Measurements from ENCODE around the gene LEP.

Gene LEP

DNA sequence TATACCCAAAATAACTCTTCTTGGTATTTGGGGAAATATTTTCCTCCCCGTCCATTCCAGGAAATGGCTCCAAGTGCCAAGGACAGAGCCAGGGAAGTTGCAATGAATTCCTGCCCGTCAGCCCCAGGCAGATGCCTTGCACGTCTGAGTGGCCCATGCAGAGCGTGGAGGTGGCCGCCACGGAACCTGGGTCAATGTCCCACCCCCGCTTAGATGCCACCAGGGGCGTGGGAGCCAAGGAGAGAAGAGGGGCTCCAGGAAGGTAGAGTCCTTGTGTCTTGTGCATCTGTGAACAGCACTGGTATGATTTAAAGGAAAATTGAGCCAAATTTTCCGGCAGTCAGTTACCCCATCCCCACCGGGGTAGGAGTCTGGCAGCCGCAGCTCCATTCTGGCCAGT lies 1.6 kb downstream of the LEP start:
- Histone ChIP-seq H3K27ac (ENCODE audit: low read depth, low read length) (peak overlapping the region; percentile 61), H3K36me3 (ENCODE audit: control insufficient read depth in 5 of 5, insufficient read depth in 5 of 5, low read length in 5 of 5) (no peaks in the 10 kb centered on the region), H3K27me3 (ENCODE audit: control insufficient read depth in 5 of 5, insufficient read depth in 4 of 5, low read length in 5 of 5) (peaks cover 0 to 9% (median 3%) of the 10 kb centered on the region in 5 donors), H3K4me1 (ENCODE audit: control insufficient read depth in 5 of 5, insufficient read depth in 5 of 5, low read length in 5 of 5) (peaks cover 0 to 63% (median 53%) of the 10 kb centered on the region in 5 donors), H3K9me3 (ENCODE audit: control insufficient read depth in 5 of 5, low read length in 5 of 5) (peaks cover 0 to 16% (median 11%) of the 10 kb centered on the region in 5 donors), H3K4me3 (ENCODE audit: low read depth in 1 of 5, low read length in 5 of 5) (peak overlapping the region; percentile 66 to 90 (median 75)), H3K9ac (ENCODE audit: low read length in 5 of 5) (peak overlapping the region in 3 of 5 donors; percentile 20 to 79 (median 58))

DNA sequence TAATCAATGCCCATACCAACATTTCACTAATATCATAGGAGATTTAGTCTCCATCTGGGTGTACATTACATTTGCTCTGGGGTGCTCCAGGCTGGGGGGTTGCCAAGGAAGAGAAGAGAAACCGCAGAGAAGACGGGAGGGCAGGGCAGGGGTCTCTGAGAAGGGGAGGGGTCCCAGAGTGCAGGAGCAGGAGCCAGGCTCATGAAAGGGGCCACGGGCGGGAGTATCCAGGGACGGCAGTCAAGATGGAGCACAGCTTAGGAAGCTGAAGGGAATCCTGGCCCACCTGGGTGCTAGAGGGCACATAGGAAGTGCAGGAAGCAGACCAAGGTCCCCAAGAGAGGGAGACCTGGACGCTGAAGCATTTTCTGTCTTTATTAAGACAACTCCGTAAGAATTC lies 2.2 kb downstream of the LEP start:
- Histone ChIP-seq H3K9ac (ENCODE audit: low read length in 5 of 5) (peak overlapping the region in 2 of 5 donors; percentile 43 to 52), H3K27me3 (ENCODE audit: control insufficient read depth in 5 of 5, insufficient read depth in 4 of 5, low read length in 5 of 5) (peaks cover 0 to 9% (median 3%) of the 10 kb centered on the region in 5 donors), H3K27ac (ENCODE audit: low read depth, low read length) (peak overlapping the region; percentile 61), H3K4me3 (ENCODE audit: low read depth in 1 of 5, low read length in 5 of 5) (peak overlapping the region; percentile 66 to 90 (median 75)), H3K9me3 (ENCODE audit: control insufficient read depth in 5 of 5, low read length in 5 of 5) (peaks cover 0 to 16% (median 6%) of the 10 kb centered on the region in 5 donors), H3K36me3 (ENCODE audit: control insufficient read depth in 5 of 5, insufficient read depth in 5 of 5, low read length in 5 of 5) (no peaks in the 10 kb centered on the region), H3K4me1 (ENCODE audit: control insufficient read depth in 5 of 5, insufficient read depth in 5 of 5, low read length in 5 of 5) (peaks cover 0 to 64% (median 53%) of the 10 kb centered on the region in 5 donors)

DNA sequence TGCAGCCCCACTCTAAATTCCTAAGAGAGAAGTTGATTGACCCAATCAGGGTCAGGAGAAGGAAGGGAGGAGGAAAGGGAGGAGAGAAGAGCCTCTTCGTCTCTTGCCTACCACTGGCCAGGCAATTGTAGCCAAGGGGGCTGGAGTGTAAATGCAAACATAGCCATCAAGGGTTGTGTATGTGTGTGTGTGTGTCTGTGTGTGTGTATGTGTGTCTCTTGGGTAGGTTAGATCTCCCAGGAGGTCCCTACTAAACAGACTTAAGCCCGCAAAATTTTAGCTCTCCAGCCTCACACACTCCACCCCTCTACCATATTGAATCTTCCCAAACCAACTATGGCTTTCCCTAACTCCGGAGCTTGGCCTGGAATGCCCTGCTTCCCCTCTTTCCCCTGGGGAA lies 3.8 kb downstream of the LEP start:
- H3K27me3 ChIP-seq (ENCODE audit: control insufficient read depth in 5 of 5, insufficient read depth in 4 of 5, low read length in 5 of 5) = peaks cover 0 to 9% (median 3%) of the 10 kb centered on the region in 5 donors
- peaks cover 0 to 77% (median 62%) of the 10 kb centered on the region in 5 donors for H3K4me1 ChIP-seq (ENCODE audit: control insufficient read depth in 5 of 5, insufficient read depth in 5 of 5, low read length in 5 of 5)
- peak overlapping the region in 3 of 5 donors; percentile 52 to 69 (median 56) for H3K4me3 ChIP-seq (ENCODE audit: low read depth in 1 of 5, low read length in 5 of 5)
- H3K36me3 ChIP-seq (ENCODE audit: control insufficient read depth in 5 of 5, insufficient read depth in 5 of 5, low read length in 5 of 5) = peaks cover 0 to 7% (median 0%) of the 10 kb centered on the region in 5 donors
- H3K27ac ChIP-seq (ENCODE audit: low read depth, low read length) = peak overlapping the region; percentile 61
- H3K9ac ChIP-seq (ENCODE audit: low read length in 5 of 5) = peak overlapping the region in 1 of 5 donors; percentile 52
- H3K9me3 ChIP-seq (ENCODE audit: control insufficient read depth in 5 of 5, low read length in 5 of 5) = peaks cover 0 to 6% (median 6%) of the 10 kb centered on the region in 5 donors

DNA sequence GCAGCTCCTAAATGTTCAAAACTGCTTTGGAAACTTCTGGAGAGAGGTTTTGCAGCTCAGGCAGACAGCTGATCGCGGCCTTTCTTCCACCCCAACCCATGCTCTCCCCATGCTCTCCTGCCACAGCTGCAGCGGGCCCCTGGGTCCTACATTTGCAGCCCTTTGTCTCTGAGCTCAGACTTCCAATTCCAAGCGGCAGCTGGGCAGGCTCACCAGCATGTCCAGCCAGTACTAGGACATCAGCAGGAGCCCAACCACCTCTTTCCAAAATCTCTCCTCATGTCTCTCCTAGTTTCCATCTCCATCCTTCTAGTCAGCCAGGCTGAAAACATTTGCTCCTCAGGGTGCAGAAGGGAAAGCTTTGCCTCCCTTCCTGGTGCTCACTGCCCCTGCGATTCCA lies 6.0 kb downstream of the LEP start:
- peaks cover 0 to 14% (median 11%) of the 10 kb centered on the region in 5 donors for H3K36me3 ChIP-seq (ENCODE audit: control insufficient read depth in 5 of 5, insufficient read depth in 5 of 5, low read length in 5 of 5)
- H3K4me3 ChIP-seq (ENCODE audit: low read depth in 1 of 5, low read length in 5 of 5) = no peak overlapping the region
- H3K9ac ChIP-seq (ENCODE audit: low read length in 5 of 5) = no peak overlapping the region
- peak overlapping the region; percentile 34 for H3K27ac ChIP-seq (ENCODE audit: low read depth, low read length)
- no peaks in the 10 kb centered on the region for H3K9me3 ChIP-seq (ENCODE audit: control insufficient read depth in 5 of 5, low read length in 5 of 5)
- H3K4me1 ChIP-seq (ENCODE audit: control insufficient read depth in 5 of 5, insufficient read depth in 5 of 5, low read length in 5 of 5) = peaks cover 0 to 69% (median 46%) of the 10 kb centered on the region in 5 donors
- peaks cover 0 to 3% (median 0%) of the 10 kb centered on the region in 5 donors for H3K27me3 ChIP-seq (ENCODE audit: control insufficient read depth in 5 of 5, insufficient read depth in 4 of 5, low read length in 5 of 5)

DNA sequence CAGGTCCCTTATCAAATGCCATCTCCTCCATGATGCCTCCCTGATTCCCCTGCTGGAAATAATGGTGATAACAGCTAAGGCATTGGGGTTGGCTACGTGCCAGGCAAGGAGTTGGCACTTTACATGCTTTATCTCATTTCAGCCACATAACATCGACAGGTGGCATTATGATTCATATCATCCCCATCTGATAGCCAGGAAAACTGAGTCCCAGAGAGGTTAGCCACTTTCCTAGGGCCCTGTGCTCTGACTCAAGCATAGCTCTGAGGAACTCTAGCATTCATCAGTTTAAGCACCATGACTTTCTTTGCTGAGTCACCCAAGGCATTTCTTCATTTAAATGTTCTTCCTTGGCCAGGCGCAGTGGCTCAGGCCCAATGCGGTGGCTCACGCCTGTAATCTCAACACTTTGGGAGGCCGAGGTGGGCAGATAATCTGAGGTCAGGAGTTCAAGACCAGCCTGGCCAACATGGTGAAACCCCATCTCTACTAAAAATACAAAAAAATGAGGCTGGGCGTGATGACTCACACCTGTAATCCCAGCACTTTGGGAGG lies 6.6 kb downstream of the LEP start:
- Histone ChIP-seq H3K27ac (ENCODE audit: low read depth, low read length) (peak overlapping the region; percentile 34), H3K27me3 (ENCODE audit: control insufficient read depth in 5 of 5, insufficient read depth in 4 of 5, low read length in 5 of 5) (peaks cover 0 to 3% (median 0%) of the 10 kb centered on the region in 5 donors), H3K4me3 (ENCODE audit: low read depth in 1 of 5, low read length in 5 of 5) (no peak overlapping the region), H3K4me1 (ENCODE audit: control insufficient read depth in 5 of 5, insufficient read depth in 5 of 5, low read length in 5 of 5) (peaks cover 0 to 66% (median 42%) of the 10 kb centered on the region in 5 donors), H3K9ac (ENCODE audit: low read length in 5 of 5) (no peak overlapping the region), H3K9me3 (ENCODE audit: control insufficient read depth in 5 of 5, low read length in 5 of 5) (no peaks in the 10 kb centered on the region), H3K36me3 (ENCODE audit: control insufficient read depth in 5 of 5, insufficient read depth in 5 of 5, low read length in 5 of 5) (peaks cover 0 to 19% (median 12%) of the 10 kb centered on the region in 5 donors)

DNA sequence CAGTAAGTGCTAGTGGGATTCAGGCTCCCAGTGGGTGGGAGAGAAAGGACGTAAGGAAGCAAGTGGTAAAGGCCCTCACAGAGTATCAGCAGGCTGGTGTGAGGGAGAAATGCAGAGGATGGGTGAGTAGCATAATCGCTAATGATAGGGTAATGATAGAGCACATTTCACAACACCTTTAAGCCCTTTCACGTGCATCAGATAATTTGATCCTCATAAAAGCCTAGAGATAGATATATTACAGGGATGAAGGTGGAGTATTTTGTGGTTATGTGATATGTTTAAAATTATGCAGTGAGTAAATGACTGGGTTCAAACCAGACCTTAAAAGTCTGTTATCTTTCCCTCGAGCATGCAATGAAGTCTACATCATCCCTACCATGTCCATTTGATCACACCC lies 10.3 kb downstream of the LEP start:
- H3K9me3 ChIP-seq (ENCODE audit: control insufficient read depth in 5 of 5, low read length in 5 of 5) = no peaks in the 10 kb centered on the region

DNA sequence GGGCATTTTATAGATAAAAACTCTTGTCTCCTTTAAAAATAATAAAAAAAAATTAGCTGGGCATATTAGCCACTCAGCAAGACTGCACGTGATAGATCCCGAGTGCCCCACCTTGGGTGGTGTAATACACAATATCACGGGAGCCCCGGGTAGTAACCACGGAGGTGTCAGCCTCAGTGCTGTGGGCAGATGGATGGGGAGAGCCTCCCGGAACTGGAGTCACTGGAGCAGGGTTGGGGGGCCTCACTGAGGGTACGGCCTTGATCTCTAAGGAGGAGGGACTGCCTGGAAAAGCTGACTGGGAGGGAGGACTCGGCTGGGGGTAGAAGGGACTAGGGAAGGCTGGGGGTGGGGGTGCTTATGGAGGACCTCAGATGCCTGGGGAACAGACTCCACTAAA lies 12.6 kb downstream of the LEP start:
- Histone ChIP-seq H3K27me3 (ENCODE audit: control insufficient read depth in 5 of 5, insufficient read depth in 4 of 5, low read length in 5 of 5) (no peaks in the 10 kb centered on the region), H3K9me3 (ENCODE audit: control insufficient read depth in 5 of 5, low read length in 5 of 5) (no peaks in the 10 kb centered on the region), H3K36me3 (ENCODE audit: control insufficient read depth in 5 of 5, insufficient read depth in 5 of 5, low read length in 5 of 5) (peaks cover 6 to 45% (median 28%) of the 10 kb centered on the region in 5 donors), H3K27ac (ENCODE audit: low read depth, low read length) (peak overlapping the region; percentile 39), H3K4me3 (ENCODE audit: low read depth in 1 of 5, low read length in 5 of 5) (no peak overlapping the region), H3K9ac (ENCODE audit: low read length in 5 of 5) (no peak overlapping the region), H3K4me1 (ENCODE audit: control insufficient read depth in 5 of 5, insufficient read depth in 5 of 5, low read length in 5 of 5) (peaks cover 0 to 69% (median 12%) of the 10 kb centered on the region in 5 donors)

More for the DNA sequence above, 10.3 kb downstream of the LEP start:
- Histone ChIP-seq H3K4me3 (ENCODE audit: low read depth in 1 of 5, low read length in 5 of 5) (no peak overlapping the region), H3K27ac (ENCODE audit: low read depth, low read length) (no peak overlapping the region), H3K4me1 (ENCODE audit: control insufficient read depth in 5 of 5, insufficient read depth in 5 of 5, low read length in 5 of 5) (peaks cover 0 to 66% (median 17%) of the 10 kb centered on the region in 5 donors), H3K27me3 (ENCODE audit: control insufficient read depth in 5 of 5, insufficient read depth in 4 of 5, low read length in 5 of 5) (no peaks in the 10 kb centered on the region), H3K36me3 (ENCODE audit: control insufficient read depth in 5 of 5, insufficient read depth in 5 of 5, low read length in 5 of 5) (peaks cover 6 to 46% (median 28%) of the 10 kb centered on the region in 5 donors), H3K9ac (ENCODE audit: low read length in 5 of 5) (no peak overlapping the region)

DNA sequence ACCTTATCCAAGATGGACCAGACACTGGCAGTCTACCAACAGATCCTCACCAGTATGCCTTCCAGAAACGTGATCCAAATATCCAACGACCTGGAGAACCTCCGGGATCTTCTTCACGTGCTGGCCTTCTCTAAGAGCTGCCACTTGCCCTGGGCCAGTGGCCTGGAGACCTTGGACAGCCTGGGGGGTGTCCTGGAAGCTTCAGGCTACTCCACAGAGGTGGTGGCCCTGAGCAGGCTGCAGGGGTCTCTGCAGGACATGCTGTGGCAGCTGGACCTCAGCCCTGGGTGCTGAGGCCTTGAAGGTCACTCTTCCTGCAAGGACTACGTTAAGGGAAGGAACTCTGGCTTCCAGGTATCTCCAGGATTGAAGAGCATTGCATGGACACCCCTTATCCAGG lies 13.4 kb downstream of the LEP start:
- peaks cover 0 to 66% (median 12%) of the 10 kb centered on the region in 5 donors for H3K4me1 ChIP-seq (ENCODE audit: control insufficient read depth in 5 of 5, insufficient read depth in 5 of 5, low read length in 5 of 5)
- no peak overlapping the region for H3K4me3 ChIP-seq (ENCODE audit: low read depth in 1 of 5, low read length in 5 of 5)
- no peaks in the 10 kb centered on the region for H3K9me3 ChIP-seq (ENCODE audit: control insufficient read depth in 5 of 5, low read length in 5 of 5)
- H3K36me3 ChIP-seq (ENCODE audit: control insufficient read depth in 5 of 5, insufficient read depth in 5 of 5, low read length in 5 of 5) = peaks cover 6 to 39% (median 28%) of the 10 kb centered on the region in 5 donors
- no peak overlapping the region for H3K9ac ChIP-seq (ENCODE audit: low read length in 5 of 5)
- H3K27me3 ChIP-seq (ENCODE audit: control insufficient read depth in 5 of 5, insufficient read depth in 4 of 5, low read length in 5 of 5) = no peaks in the 10 kb centered on the region
- H3K27ac ChIP-seq (ENCODE audit: low read depth, low read length) = peak overlapping the region; percentile 14

DNA sequence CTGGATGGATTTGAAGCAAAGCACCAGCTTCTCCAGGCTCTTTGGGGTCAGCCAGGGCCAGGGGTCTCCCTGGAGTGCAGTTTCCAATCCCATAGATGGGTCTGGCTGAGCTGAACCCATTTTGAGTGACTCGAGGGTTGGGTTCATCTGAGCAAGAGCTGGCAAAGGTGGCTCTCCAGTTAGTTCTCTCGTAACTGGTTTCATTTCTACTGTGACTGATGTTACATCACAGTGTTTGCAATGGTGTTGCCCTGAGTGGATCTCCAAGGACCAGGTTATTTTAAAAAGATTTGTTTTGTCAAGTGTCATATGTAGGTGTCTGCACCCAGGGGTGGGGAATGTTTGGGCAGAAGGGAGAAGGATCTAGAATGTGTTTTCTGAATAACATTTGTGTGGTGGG lies 14.2 kb downstream of the LEP start:
- H3K27ac ChIP-seq (ENCODE audit: low read depth, low read length) = no peak overlapping the region
- H3K27me3 ChIP-seq (ENCODE audit: control insufficient read depth in 5 of 5, insufficient read depth in 4 of 5, low read length in 5 of 5) = no peaks in the 10 kb centered on the region
- peaks cover 0 to 61% (median 12%) of the 10 kb centered on the region in 5 donors for H3K4me1 ChIP-seq (ENCODE audit: control insufficient read depth in 5 of 5, insufficient read depth in 5 of 5, low read length in 5 of 5)
- no peaks in the 10 kb centered on the region for H3K9me3 ChIP-seq (ENCODE audit: control insufficient read depth in 5 of 5, low read length in 5 of 5)
- H3K4me3 ChIP-seq (ENCODE audit: low read depth in 1 of 5, low read length in 5 of 5) = no peak overlapping the region
- H3K9ac ChIP-seq (ENCODE audit: low read length in 5 of 5) = no peak overlapping the region
- peaks cover 6 to 39% (median 28%) of the 10 kb centered on the region in 5 donors for H3K36me3 ChIP-seq (ENCODE audit: control insufficient read depth in 5 of 5, insufficient read depth in 5 of 5, low read length in 5 of 5)

DNA sequence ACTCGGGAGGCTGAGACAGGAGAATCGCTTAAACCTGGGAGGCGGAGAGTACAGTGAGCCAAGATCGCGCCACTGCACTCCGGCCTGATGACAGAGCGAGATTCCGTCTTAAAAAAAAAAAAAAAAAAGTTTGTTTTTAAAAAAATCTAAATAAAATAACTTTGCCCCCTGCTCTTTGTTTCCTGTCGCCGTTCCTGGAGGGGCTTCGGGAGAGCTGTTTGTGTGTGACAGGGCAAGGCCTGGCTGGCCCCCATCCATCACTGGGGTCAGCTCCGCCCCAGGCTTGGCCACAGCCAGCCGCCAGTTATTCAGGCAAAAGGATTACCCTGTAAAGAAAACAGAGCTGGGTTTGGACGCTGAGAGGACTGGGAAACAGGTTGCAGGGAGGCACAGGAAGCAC lies 16.4 kb downstream of the LEP start:
- no peak overlapping the region for H3K9ac ChIP-seq (ENCODE audit: low read length in 5 of 5)
- H3K36me3 ChIP-seq (ENCODE audit: control insufficient read depth in 5 of 5, insufficient read depth in 5 of 5, low read length in 5 of 5) = peaks cover 3 to 29% (median 16%) of the 10 kb centered on the region in 5 donors
- no peaks in the 10 kb centered on the region for H3K27me3 ChIP-seq (ENCODE audit: control insufficient read depth in 5 of 5, insufficient read depth in 4 of 5, low read length in 5 of 5)
- peaks cover 0 to 55% (median 12%) of the 10 kb centered on the region in 5 donors for H3K4me1 ChIP-seq (ENCODE audit: control insufficient read depth in 5 of 5, insufficient read depth in 5 of 5, low read length in 5 of 5)
- no peak overlapping the region for H3K4me3 ChIP-seq (ENCODE audit: low read depth in 1 of 5, low read length in 5 of 5)
- H3K27ac ChIP-seq (ENCODE audit: low read depth, low read length) = no peak overlapping the region
- no peaks in the 10 kb centered on the region for H3K9me3 ChIP-seq (ENCODE audit: control insufficient read depth in 5 of 5, low read length in 5 of 5)

Measured in subcutaneous abdominal adipose tissue (tissue), 5 donors.